Stimulated activated naive B cell treated with anti-CD40 and anti-IgM and Interleukin-4, amounts not matched to agents 10 μg/mL and 1 μg/mL and 100 μg/mL, for 72 hours (primary cell): ENCODE data around the gene GCDH.
A peak's percentile ranks its signal among the peaks of the same experiment; 100 is the strongest.
"Not testable (repeated sequence)": the region's sequence is repeated elsewhere in the genome, so short reads cannot be mapped to it uniquely, and the experiment has no call there.

Experiments
- ATAC-seq, 2 donors: fragments of 150-1000 bp; cut with Tn5 transposase; replicated peaks; 2 replicates each; pipeline ENCODE4 v1.10.0; 2021; ENCODE audit warnings: moderate library complexity in 1 of 2
- DNase-seq: peaks from one replicate; pipeline ENCODE4 v3.0.0; 2021
- H3K27ac Mint-ChIP-seq: one replicate; pipeline ENCODE4 v1.8.0; 2022; ENCODE audit warnings: mild to moderate bottlenecking, mixed read lengths
- H3K27me3 Mint-ChIP-seq, 2 donors: one replicate each; pipeline ENCODE4 v1.8.0; 2022; ENCODE audit warnings: mixed read lengths in 2 of 2
- H3K36me3 Mint-ChIP-seq, 2 donors: one replicate each; pipeline ENCODE4 v1.8.0; 2022; ENCODE audit warnings: mixed read lengths in 2 of 2, mild to moderate bottlenecking in 1 of 2
- H3K4me1 Mint-ChIP-seq, 2 donors: one replicate each; pipeline ENCODE4 v1.8.0; 2022; ENCODE audit warnings: mixed read lengths in 2 of 2, mild to moderate bottlenecking in 1 of 2
- H3K4me3 Mint-ChIP-seq, 2 donors: one replicate each; pipeline ENCODE4 v1.8.0; 2022; ENCODE audit warnings: mild to moderate bottlenecking in 2 of 2, mixed read lengths in 2 of 2, moderate library complexity in 1 of 2
- H3K9me3 Mint-ChIP-seq, 2 donors: one replicate each; pipeline ENCODE4 v1.8.0; 2022; ENCODE audit warnings: mixed read lengths in 2 of 2, mild to moderate bottlenecking in 1 of 2

GCDH gene

GRCh38 chr19:12882589-12882988, 8.4 kb upstream of the GCDH start:
- DNase-seq: no peak
- ATAC-seq: no peak
- Mint-ChIP-seq H3K9me3 (no peaks in the 10 kb centered on the region), H3K4me1 (peaks cover 28 to 40% of the 10 kb centered on the region in 2 donors), H3K4me3 (peak overlapping the region; percentile 84 to 87), H3K27me3 (no peaks in the 10 kb centered on the region), H3K36me3 (peaks cover 4 to 12% of the 10 kb centered on the region in 2 donors), H3K27ac (peak overlapping the region; percentile 62)

- DNase-seq: no peak
- H3K27ac Mint-ChIP-seq: peak overlapping the region; percentile 39
- H3K9me3 Mint-ChIP-seq: no peaks in the 10 kb centered on the region
- peaks cover 0 to 4% of the 10 kb centered on the region in 2 donors for H3K36me3 Mint-ChIP-seq
- no peaks in the 10 kb centered on the region for H3K27me3 Mint-ChIP-seq
- no peak for ATAC-seq
- peaks cover 28 to 40% of the 10 kb centered on the region in 2 donors for H3K4me1 Mint-ChIP-seq
- H3K4me3 Mint-ChIP-seq: peak overlapping the region; percentile 87 to 90
These were observed 6.8 kb upstream of the GCDH start for GRCh38 chr19:12884202-12884601.

GRCh38 chr19:12884627-12884925, 6.4 kb upstream of the GCDH start:
- ATAC-seq: no peak
- H3K27ac Mint-ChIP-seq: peak overlapping the region; percentile 93

GRCh38 chr19:12884926-12885748, 5.8 kb upstream of the GCDH start:
- peak; percentile 64 to 68 for ATAC-seq
- Mint-ChIP-seq H3K27ac (peak overlapping the region; percentile 93), H3K27me3 (no peaks in the 10 kb centered on the region), H3K4me3 (peak overlapping the region; percentile 87 to 90), H3K4me1 (peaks cover 28 to 34% of the 10 kb centered on the region in 2 donors), H3K36me3 (peaks cover 0 to 4% of the 10 kb centered on the region in 2 donors), H3K9me3 (no peaks in the 10 kb centered on the region)
- peak; percentile 83 for DNase-seq

More at GRCh38 chr19:12884627-12884925, 6.4 kb upstream of the GCDH start:
- no peaks in the 10 kb centered on the region for H3K9me3 Mint-ChIP-seq
- peaks cover 28 to 40% of the 10 kb centered on the region in 2 donors for H3K4me1 Mint-ChIP-seq
- H3K36me3 Mint-ChIP-seq: peaks cover 0 to 4% of the 10 kb centered on the region in 2 donors
- DNase-seq: no peak
- H3K4me3 Mint-ChIP-seq: peak overlapping the region; percentile 87 to 90
- no peaks in the 10 kb centered on the region for H3K27me3 Mint-ChIP-seq

- ATAC-seq: peak; percentile 11 to 14
These were observed 5.0 kb upstream of the GCDH start for GRCh38 chr19:12885749-12886650.

GRCh38 chr19:12886651-12886968, 4.3 kb upstream of the GCDH start:
- no peak overlapping the region for H3K27ac Mint-ChIP-seq
- no peaks in the 10 kb centered on the region for H3K27me3 Mint-ChIP-seq
- no peak for ATAC-seq
- H3K4me3 Mint-ChIP-seq: peak overlapping the region; percentile 61 to 74
- DNase-seq: no peak
- H3K9me3 Mint-ChIP-seq: no peaks in the 10 kb centered on the region
- peaks cover 25 to 34% of the 10 kb centered on the region in 2 donors for H3K4me1 Mint-ChIP-seq
- peaks cover 3 to 9% of the 10 kb centered on the region in 2 donors for H3K36me3 Mint-ChIP-seq

More at GRCh38 chr19:12885749-12886650, 5.0 kb upstream of the GCDH start:
- Mint-ChIP-seq H3K27ac (peak overlapping the region; percentile 62), H3K4me3 (peak overlapping the region; percentile 61 to 74), H3K9me3 (no peaks in the 10 kb centered on the region), H3K27me3 (no peaks in the 10 kb centered on the region), H3K36me3 (peaks cover 1 to 4% of the 10 kb centered on the region in 2 donors), H3K4me1 (peaks cover 26 to 34% of the 10 kb centered on the region in 2 donors)
- no peak for DNase-seq

- Mint-ChIP-seq H3K27me3 (no peaks in the 10 kb centered on the region), H3K27ac (peak within 1 kb of the TSS; percentile 62), H3K4me1 (peaks cover 26 to 35% of the 10 kb centered on the region in 2 donors), H3K36me3 (peaks cover 3 to 12% of the 10 kb centered on the region in 2 donors), H3K4me3 (peak within 1 kb of the TSS; percentile 61 to 74), H3K9me3 (no peaks in the 10 kb centered on the region)
- ATAC-seq (no peak), DNase-seq (no peak)
These were observed 3.8 kb upstream of the GCDH start, which contains the start of gene KLF1 for GRCh38 chr19:12886969-12887747. KLF1 (minus strand) TSS chr19:12887201; CDS start chr19:12887140, 61 bp downstream.

- H3K4me1 Mint-ChIP-seq: peaks cover 24 to 34% of the 10 kb centered on the region in 2 donors
- H3K36me3 Mint-ChIP-seq: peaks cover 3 to 14% of the 10 kb centered on the region in 2 donors
- H3K9me3 Mint-ChIP-seq: no peaks in the 10 kb centered on the region
- DNase-seq (no peak), ATAC-seq (no peak)
- no peaks in the 10 kb centered on the region for H3K27me3 Mint-ChIP-seq
- no peak overlapping the region for H3K4me3 Mint-ChIP-seq
- H3K27ac Mint-ChIP-seq: no peak overlapping the region
These were observed 2.9 kb upstream of the GCDH start for GRCh38 chr19:12888006-12888603.

- ATAC-seq, H3K9me3 Mint-ChIP-seq: not testable (repeated sequence)
These were observed 617 bp upstream of the GCDH start for GRCh38 chr19:12890299-12890786.

GRCh38 chr19:12891553-12892021, 627 bp downstream of the GCDH start:
- H3K27ac Mint-ChIP-seq: peak overlapping the region; percentile 98
- ATAC-seq (no peak), DNase-seq (no peak)
- peak overlapping the region; percentile 94 to 97 for H3K4me3 Mint-ChIP-seq
- peaks cover 22 to 37% of the 10 kb centered on the region in 2 donors for H3K36me3 Mint-ChIP-seq
- no peaks in the 10 kb centered on the region for H3K9me3 Mint-ChIP-seq
- peaks cover 16 to 29% of the 10 kb centered on the region in 2 donors for H3K4me1 Mint-ChIP-seq
- no peaks in the 10 kb centered on the region for H3K27me3 Mint-ChIP-seq

More at GRCh38 chr19:12890299-12890786, 617 bp upstream of the GCDH start:
- not testable (repeated sequence) for DNase-seq, H3K27me3 Mint-ChIP-seq
- peaks cover 15 to 32% of the 10 kb centered on the region in 2 donors for H3K36me3 Mint-ChIP-seq
- peak overlapping the region; percentile 98 for H3K27ac Mint-ChIP-seq
- peak overlapping the region; percentile 94 to 97 for H3K4me3 Mint-ChIP-seq
- peaks cover 19 to 29% of the 10 kb centered on the region in 2 donors for H3K4me1 Mint-ChIP-seq

GRCh38 chr19:12893582-12893981, 2.6 kb downstream of the GCDH start:
- Mint-ChIP-seq H3K9me3 (no peaks in the 10 kb centered on the region), H3K36me3 (peaks cover 31 to 49% of the 10 kb centered on the region in 2 donors), H3K4me3 (peak overlapping the region in 1 of 2 donors; percentile 25), H3K27ac (no peak overlapping the region), H3K27me3 (no peaks in the 10 kb centered on the region), H3K4me1 (peaks cover 15 to 29% of the 10 kb centered on the region in 2 donors)
- ATAC-seq (no peak), DNase-seq (no peak)

GRCh38 chr19:12896460-12896859, 5.5 kb downstream of the GCDH start:
- ATAC-seq: no peak
- no peak overlapping the region for H3K27ac Mint-ChIP-seq
- peaks cover 37 to 62% of the 10 kb centered on the region in 2 donors for H3K36me3 Mint-ChIP-seq

GRCh38 chr19:12899891-12900518, 9.0 kb downstream of the GCDH start:
- no peak overlapping the region for H3K4me3 Mint-ChIP-seq
- no peak overlapping the region for H3K27ac Mint-ChIP-seq
- no peaks in the 10 kb centered on the region for H3K9me3 Mint-ChIP-seq

More at GRCh38 chr19:12896460-12896859, 5.5 kb downstream of the GCDH start:
- no peak overlapping the region for H3K4me3 Mint-ChIP-seq
- H3K4me1 Mint-ChIP-seq: peaks cover 6 to 20% of the 10 kb centered on the region in 2 donors
- no peak for DNase-seq
- no peaks in the 10 kb centered on the region for H3K9me3 Mint-ChIP-seq
- H3K27me3 Mint-ChIP-seq: no peaks in the 10 kb centered on the region

More at GRCh38 chr19:12899891-12900518, 9.0 kb downstream of the GCDH start:
- Mint-ChIP-seq H3K4me1 (peaks cover 0 to 5% of the 10 kb centered on the region in 2 donors), H3K36me3 (peaks cover 29 to 38% of the 10 kb centered on the region in 2 donors), H3K27me3 (no peaks in the 10 kb centered on the region)
- DNase-seq (no peak), ATAC-seq (peak; percentile 56 to 81)
